HG02938 (cell line): ENCODE measurements around the gene BCO1.

Source experiments
- ATAC-seq: cut with Tn5 transposase; IDR thresholded peaks from one replicate; pipeline ENCODE4 v1.9.1; 2021; ENCODE audit warnings: mild to moderate bottlenecking, moderate library complexity; ENCODE audit not compliant: unreplicated experiment

The BCO1 gene

GRCh38 chr16:81275064-81275532 lies 36.6 kb downstream of the BCO1 start:
- ATAC-seq = no peak

GRCh38 chr16:81275795-81276194 lies 37.3 kb downstream of the BCO1 start:
- ATAC-seq = no peak

- no peak for ATAC-seq
These were observed 37.8 kb downstream of the BCO1 start for GRCh38 chr16:81276323-81276722.

GRCh38 chr16:81277541-81278080 lies 39.1 kb downstream of the BCO1 start:
- ATAC-seq = no peak

- ATAC-seq = no peak
These were observed 40.0 kb downstream of the BCO1 start for GRCh38 chr16:81278526-81278925.

- no peak for ATAC-seq
These were observed 40.9 kb downstream of the BCO1 start for GRCh38 chr16:81279392-81279791.

- ATAC-seq = no peak
These were observed 41.9 kb downstream of the BCO1 start for GRCh38 chr16:81280393-81280792.

- no peak for ATAC-seq
These were observed 44.6 kb downstream of the BCO1 start for GRCh38 chr16:81283044-81283443.

GRCh38 chr16:81284995-81285600 lies 46.6 kb downstream of the BCO1 start:
- no peak for ATAC-seq

- no peak for ATAC-seq
These were observed 47.7 kb downstream of the BCO1 start for GRCh38 chr16:81286190-81286589.

- no peak for ATAC-seq
These were observed 52.6 kb downstream of the BCO1 start for GRCh38 chr16:81291117-81291516.

- no peak for ATAC-seq
These were observed 54.4 kb downstream of the BCO1 start for GRCh38 chr16:81292936-81293335.

- ATAC-seq = no peak
These were observed 55.7 kb downstream of the BCO1 start for GRCh38 chr16:81293909-81294802.

GRCh38 chr16:81296631-81297030 lies 58.1 kb downstream of the BCO1 start:
- ATAC-seq = no peak

GRCh38 chr16:81307770-81308169 lies 69.3 kb downstream of the BCO1 start:
- ATAC-seq = no peak

- no peak for ATAC-seq
These were observed 71.7 kb downstream of the BCO1 start for GRCh38 chr16:81310045-81310644.

- ATAC-seq = no peak
These were observed 73.3 kb downstream of the BCO1 start for GRCh38 chr16:81311762-81312161.

- no peak for ATAC-seq
These were observed 75.5 kb downstream of the BCO1 start for GRCh38 chr16:81313701-81314602.

- peak; percentile 91 for ATAC-seq
These were observed 76.2 kb downstream of the BCO1 start, which contains the start of gene GAN for GRCh38 chr16:81314603-81315270. Gene GAN, plus strand, starts transcription at chr16:81314962. Its CDS starts 152 bp downstream, at chr16:81315114.
